Liver (tissue), 3 donors: ENCODE measurements around the gene CYP4F11.

Experiments used
- FOXA1 ChIP-seq: IDR thresholded peaks from 2 replicates; pipeline ENCODE4 v1.6.1; 2016; ENCODE audit warnings: antibody characterized with exemption
- FOXA2 ChIP-seq: IDR thresholded peaks from 2 replicates; pipeline ENCODE4 v1.6.1; 2016; ENCODE audit warnings: antibody characterized with exemption
- GABPA ChIP-seq, 2 donors: IDR thresholded peaks in 1 of 2; conservative IDR thresholded peaks in 1 of 2; 2 replicates each; pipeline ENCODE4 v1.6.1; 2016; ENCODE audit warnings: antibody characterized with exemption in 2 of 2, mild to moderate bottlenecking in 1 of 2, moderate library complexity in 1 of 2
- JUND ChIP-seq, 2 donors: IDR thresholded peaks; 2 replicates each; pipeline ENCODE4 v1.6.1; 2016; ENCODE audit warnings: antibody characterized with exemption in 2 of 2
- NR2F2 ChIP-seq: IDR thresholded peaks from 2 replicates; pipeline ENCODE4 v1.6.1; 2016; ENCODE audit warnings: antibody characterized with exemption
- RAD21 ChIP-seq, 2 donors: IDR thresholded peaks; 2 replicates each; pipeline ENCODE4 v1.6.1; 2016; ENCODE audit warnings: antibody characterized with exemption in 2 of 2, mild to moderate bottlenecking in 2 of 2
- TAF1 ChIP-seq: conservative IDR thresholded peaks from 2 replicates; pipeline ENCODE4 v1.6.1; 2016; ENCODE audit warnings: antibody characterized with exemption, mild to moderate bottlenecking
- YY1 ChIP-seq: IDR thresholded peaks from 2 replicates; pipeline ENCODE4 v1.6.1; 2016; ENCODE audit warnings: antibody characterized with exemption, mild to moderate bottlenecking
- TF ChIP-seq, protein P1 (sequence below): fragments of 150-350 bp; IDR thresholded peaks from 2 replicates; pipeline ENCODE4 v1.5.1; 2017; ENCODE audit warnings: improper control_type of control experiment, low read depth, low read length; ENCODE audit not compliant: missing input control
- TF ChIP-seq, protein P2 (sequence below): IDR thresholded peaks from 2 replicates; pipeline ENCODE4 v1.6.1; 2016; ENCODE audit warnings: antibody characterized with exemption, mild to moderate bottlenecking
- TF ChIP-seq, protein P3 (sequence below): IDR thresholded peaks from 2 replicates; pipeline ENCODE4 v1.6.1; 2016; ENCODE audit warnings: antibody characterized with exemption
- TF ChIP-seq, protein P4 (sequence below): IDR thresholded peaks from 2 replicates; pipeline ENCODE4 v1.6.1; 2016; ENCODE audit warnings: antibody characterized with exemption
- TF ChIP-seq, protein P5 (sequence below): IDR thresholded peaks from 2 replicates; pipeline ENCODE4 v1.6.1; 2016; ENCODE audit warnings: antibody characterized with exemption
- donor health status: healthy.
- donor health status: healthy.

DNA sequence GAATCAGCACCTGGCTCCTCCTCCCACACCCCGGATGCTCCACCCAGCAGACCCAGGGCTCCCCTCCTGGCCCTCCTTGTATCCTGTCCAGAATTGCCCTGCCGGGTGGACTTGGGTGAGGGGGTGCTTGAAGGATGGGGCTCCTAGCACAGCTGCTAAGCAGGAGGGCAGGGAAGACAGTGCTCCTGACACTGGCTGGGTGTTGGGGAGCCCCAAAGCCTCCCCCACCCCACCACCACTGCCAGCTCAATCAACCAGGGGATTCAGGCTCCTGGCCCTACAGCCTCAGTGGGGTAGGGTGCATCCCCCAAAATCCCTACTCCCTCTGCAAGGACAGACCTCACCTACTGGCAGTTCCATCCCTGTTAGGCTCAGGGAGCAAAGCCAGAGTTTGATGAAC, 2.6 kb upstream of the CYP4F11 start:
- no peak for TF ChIP-seq YY1
- TF ChIP-seq, protein P1, sequence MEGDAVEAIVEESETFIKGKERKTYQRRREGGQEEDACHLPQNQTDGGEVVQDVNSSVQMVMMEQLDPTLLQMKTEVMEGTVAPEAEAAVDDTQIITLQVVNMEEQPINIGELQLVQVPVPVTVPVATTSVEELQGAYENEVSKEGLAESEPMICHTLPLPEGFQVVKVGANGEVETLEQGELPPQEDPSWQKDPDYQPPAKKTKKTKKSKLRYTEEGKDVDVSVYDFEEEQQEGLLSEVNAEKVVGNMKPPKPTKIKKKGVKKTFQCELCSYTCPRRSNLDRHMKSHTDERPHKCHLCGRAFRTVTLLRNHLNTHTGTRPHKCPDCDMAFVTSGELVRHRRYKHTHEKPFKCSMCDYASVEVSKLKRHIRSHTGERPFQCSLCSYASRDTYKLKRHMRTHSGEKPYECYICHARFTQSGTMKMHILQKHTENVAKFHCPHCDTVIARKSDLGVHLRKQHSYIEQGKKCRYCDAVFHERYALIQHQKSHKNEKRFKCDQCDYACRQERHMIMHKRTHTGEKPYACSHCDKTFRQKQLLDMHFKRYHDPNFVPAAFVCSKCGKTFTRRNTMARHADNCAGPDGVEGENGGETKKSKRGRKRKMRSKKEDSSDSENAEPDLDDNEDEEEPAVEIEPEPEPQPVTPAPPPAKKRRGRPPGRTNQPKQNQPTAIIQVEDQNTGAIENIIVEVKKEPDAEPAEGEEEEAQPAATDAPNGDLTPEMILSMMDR = no peak
- TF ChIP-seq GABPA (IDR thresholded peaks at IDR 0.05 in 1 of 2, conservative IDR thresholded peaks at IDR 0.05 in 1 of 2) = no peak
- TF ChIP-seq, protein P2, sequence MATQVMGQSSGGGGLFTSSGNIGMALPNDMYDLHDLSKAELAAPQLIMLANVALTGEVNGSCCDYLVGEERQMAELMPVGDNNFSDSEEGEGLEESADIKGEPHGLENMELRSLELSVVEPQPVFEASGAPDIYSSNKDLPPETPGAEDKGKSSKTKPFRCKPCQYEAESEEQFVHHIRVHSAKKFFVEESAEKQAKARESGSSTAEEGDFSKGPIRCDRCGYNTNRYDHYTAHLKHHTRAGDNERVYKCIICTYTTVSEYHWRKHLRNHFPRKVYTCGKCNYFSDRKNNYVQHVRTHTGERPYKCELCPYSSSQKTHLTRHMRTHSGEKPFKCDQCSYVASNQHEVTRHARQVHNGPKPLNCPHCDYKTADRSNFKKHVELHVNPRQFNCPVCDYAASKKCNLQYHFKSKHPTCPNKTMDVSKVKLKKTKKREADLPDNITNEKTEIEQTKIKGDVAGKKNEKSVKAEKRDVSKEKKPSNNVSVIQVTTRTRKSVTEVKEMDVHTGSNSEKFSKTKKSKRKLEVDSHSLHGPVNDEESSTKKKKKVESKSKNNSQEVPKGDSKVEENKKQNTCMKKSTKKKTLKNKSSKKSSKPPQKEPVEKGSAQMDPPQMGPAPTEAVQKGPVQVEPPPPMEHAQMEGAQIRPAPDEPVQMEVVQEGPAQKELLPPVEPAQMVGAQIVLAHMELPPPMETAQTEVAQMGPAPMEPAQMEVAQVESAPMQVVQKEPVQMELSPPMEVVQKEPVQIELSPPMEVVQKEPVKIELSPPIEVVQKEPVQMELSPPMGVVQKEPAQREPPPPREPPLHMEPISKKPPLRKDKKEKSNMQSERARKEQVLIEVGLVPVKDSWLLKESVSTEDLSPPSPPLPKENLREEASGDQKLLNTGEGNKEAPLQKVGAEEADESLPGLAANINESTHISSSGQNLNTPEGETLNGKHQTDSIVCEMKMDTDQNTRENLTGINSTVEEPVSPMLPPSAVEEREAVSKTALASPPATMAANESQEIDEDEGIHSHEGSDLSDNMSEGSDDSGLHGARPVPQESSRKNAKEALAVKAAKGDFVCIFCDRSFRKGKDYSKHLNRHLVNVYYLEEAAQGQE = no peak
- no peak for TF ChIP-seq TAF1
- TF ChIP-seq, protein P3, sequence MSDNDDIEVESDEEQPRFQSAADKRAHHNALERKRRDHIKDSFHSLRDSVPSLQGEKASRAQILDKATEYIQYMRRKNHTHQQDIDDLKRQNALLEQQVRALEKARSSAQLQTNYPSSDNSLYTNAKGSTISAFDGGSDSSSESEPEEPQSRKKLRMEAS = no peak
- TF ChIP-seq, protein P4, sequence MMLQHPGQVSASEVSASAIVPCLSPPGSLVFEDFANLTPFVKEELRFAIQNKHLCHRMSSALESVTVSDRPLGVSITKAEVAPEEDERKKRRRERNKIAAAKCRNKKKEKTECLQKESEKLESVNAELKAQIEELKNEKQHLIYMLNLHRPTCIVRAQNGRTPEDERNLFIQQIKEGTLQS = no peak
- no peak for TF ChIP-seq FOXA1
- TF ChIP-seq, protein P5, sequence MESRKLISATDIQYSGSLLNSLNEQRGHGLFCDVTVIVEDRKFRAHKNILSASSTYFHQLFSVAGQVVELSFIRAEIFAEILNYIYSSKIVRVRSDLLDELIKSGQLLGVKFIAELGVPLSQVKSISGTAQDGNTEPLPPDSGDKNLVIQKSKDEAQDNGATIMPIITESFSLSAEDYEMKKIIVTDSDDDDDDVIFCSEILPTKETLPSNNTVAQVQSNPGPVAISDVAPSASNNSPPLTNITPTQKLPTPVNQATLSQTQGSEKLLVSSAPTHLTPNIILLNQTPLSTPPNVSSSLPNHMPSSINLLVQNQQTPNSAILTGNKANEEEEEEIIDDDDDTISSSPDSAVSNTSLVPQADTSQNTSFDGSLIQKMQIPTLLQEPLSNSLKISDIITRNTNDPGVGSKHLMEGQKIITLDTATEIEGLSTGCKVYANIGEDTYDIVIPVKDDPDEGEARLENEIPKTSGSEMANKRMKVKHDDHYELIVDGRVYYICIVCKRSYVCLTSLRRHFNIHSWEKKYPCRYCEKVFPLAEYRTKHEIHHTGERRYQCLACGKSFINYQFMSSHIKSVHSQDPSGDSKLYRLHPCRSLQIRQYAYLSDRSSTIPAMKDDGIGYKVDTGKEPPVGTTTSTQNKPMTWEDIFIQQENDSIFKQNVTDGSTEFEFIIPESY = no peak
- TF ChIP-seq RAD21 (IDR thresholded peaks at IDR 0.05) = no peak
- TF ChIP-seq FOXA2 = no peak
- TF ChIP-seq NR2F2 = no peak
- TF ChIP-seq JUND (IDR thresholded peaks at IDR 0.05) = no peak
